Right lobe of liver (tissue), 6 donors: ENCODE data around the gene PDE1C. TPM values are rescaled to one million over a fixed set of nuclear protein-coding genes. Genes with fewer than 3 reads are reported as not detected.
"Not testable (repeated sequence)": the region's sequence is repeated elsewhere in the genome, so short reads cannot be mapped to it uniquely, and the experiment has no call there.

Experiments
- ATAC-seq, 4 donors: fragments of 200-7000 bp; cut with Tn5 transposase; one replicate each; pipeline ENCODE4 v1.9.1; 2020; ENCODE audit warnings: mild to moderate bottlenecking in 4 of 4, moderate library complexity in 4 of 4
- DNase-seq, 3 donors: peaks; one replicate each; pipeline ENCODE4 v3.0.0-alpha.2; 2020
- H3K27ac ChIP-seq, 3 donors: fragments of 200-600 bp; one replicate each; pipeline ENCODE4 v1.8.0; 2022
- H3K27me3 ChIP-seq, 2 donors: fragments of 200-600 bp; one replicate each; pipeline ENCODE4 v1.8.0; 2022
- H3K36me3 ChIP-seq, 4 donors: fragments of 200-600 bp; sonication (generic) in 1 of 4; one replicate each; pipeline versions ENCODE4 v1.5.1 to v1.8.0; 2017 to 2022; ENCODE audit warnings: control low read depth in 1 of 4
- H3K4me1 ChIP-seq, 4 donors: fragments of 200-600 bp; sonication (generic) in 1 of 4; one replicate each; pipeline versions ENCODE4 v1.5.1 to v1.8.0; 2017 to 2022; ENCODE audit warnings: control low read depth in 1 of 4
- H3K4me3 ChIP-seq, 3 donors: fragments of 200-600 bp; one replicate each; pipeline ENCODE4 v1.8.0; 2022
- H3K9me3 ChIP-seq, 4 donors: fragments of 200-600 bp; sonication (generic) in 1 of 4; one replicate each; pipeline versions ENCODE4 v1.5.1 to v1.8.0; 2017 to 2022; ENCODE audit warnings: control low read depth in 1 of 4
- CTCF ChIP-seq, 4 donors: fragments of 200-600 bp in 3 of 4; fragments of 450-650 bp in 1 of 4; IDR thresholded peaks; one replicate each; pipeline versions ENCODE4 v1.5.1 to v1.8.0; 2016 to 2022; ENCODE audit warnings: antibody characterized with exemption in 4 of 4, mild to moderate bottlenecking in 2 of 4
- POLR2A ChIP-seq: fragments of 450-650 bp; IDR thresholded peaks from one replicate; pipeline ENCODE4 v1.6.1; 2017; ENCODE audit warnings: antibody characterized with exemption, mild to moderate bottlenecking
- WGBS: methylation state at CpG from one replicate; pipeline ENCODE4 v1.1.6; 2018; ENCODE audit warnings: low coverage, low lambda C conversion rate; ENCODE audit not compliant: insufficient coverage; ENCODE audit errors: missing lambda C conversion rate; 5-methylcytosine and 5-hydroxymethylcytosine counted together
- intact Hi-C, 2 donors: fragments of 100-400 bp; cut with DNase I; formaldehyde crosslinking; loops; one replicate each; pipeline versions ENCODE4 v1.11.2 to v1.14.1; 2022
- total RNA-seq, 6 experiments: library from RNA; depleted of rRNA in 2 of 6; stranded (reverse); fragments of >200 nt in 2 of 6; fragmentation: NEBNext Ultra II Directional in 3 of 6; extraction: Animal tissue kit (Norgen Biotek cat#: 25700) in 3 of 6; gene quantifications; one replicate each; pipeline versions ENCODE4 v1.1.0 to v1.2.4, GENCODE V29; 2016 to 2023
- donor health status: DM: no; HTN: yes; CAD: no.
- donor health status: DM: no; HTN: no; CAD: no.
- donor health status: DM: no; HTN: no; CAD: no.
- donor health status: DM: no; HTN: yes; CAD: no.
- donor health status: DM: no; HTN: yes; CAD: no.

Gene PDE1C
- total RNA-seq, 6 experiments from 2014 or later: 0.02 TPM; not detected in 5

- Histone ChIP-seq H3K4me3 (no peak overlapping the region), H3K27ac (no peak overlapping the region), H3K36me3 (no peaks in the 10 kb centered on the region), H3K9me3 (no peaks in the 10 kb centered on the region), H3K27me3 (no peaks in the 10 kb centered on the region), H3K4me1 (no peaks in the 10 kb centered on the region)
- ATAC-seq: no peak
- WGBS: 41% methylated on average over 2 of the region's 2 CpGs
- intact Hi-C loops: no loop called here
- TF ChIP-seq POLR2A (no peak), CTCF (IDR thresholded peaks at IDR 0.05) (no peak)
- no peak for DNase-seq
These were observed 219.1 kb downstream of the PDE1C start for GRCh38 chr7:31851119-31851518.

GRCh38 chr7:31850601-31851000 is 219.6 kb downstream of the PDE1C start:
- ATAC-seq (no peak), DNase-seq (no peak)
- Histone ChIP-seq H3K27ac (no peak overlapping the region), H3K4me3 (no peak overlapping the region), H3K9me3 (no peaks in the 10 kb centered on the region), H3K36me3 (no peaks in the 10 kb centered on the region), H3K4me1 (no peaks in the 10 kb centered on the region), H3K27me3 (no peaks in the 10 kb centered on the region)
- WGBS: 60% methylated on average over 4 of the region's 4 CpGs
- intact Hi-C loops: no loop called here
- TF ChIP-seq CTCF (IDR thresholded peaks at IDR 0.05): no peak
- TF ChIP-seq POLR2A: no peak

- H3K27me3 ChIP-seq: no peaks in the 10 kb centered on the region
- no peak overlapping the region for H3K4me3 ChIP-seq
- no peak for TF ChIP-seq CTCF (IDR thresholded peaks at IDR 0.05)
- no peak for TF ChIP-seq POLR2A
- H3K27ac ChIP-seq: no peak overlapping the region
- ATAC-seq: no peak
- WGBS: 37% methylated on average over 3 of the region's 5 CpGs
- H3K36me3 ChIP-seq: no peaks in the 10 kb centered on the region
- no peak for DNase-seq
- H3K4me1 ChIP-seq: no peaks in the 10 kb centered on the region
- intact Hi-C loops: no loop called here
- H3K9me3 ChIP-seq: no peaks in the 10 kb centered on the region
These were observed 220.1 kb downstream of the PDE1C start for GRCh38 chr7:31850066-31850465.

- TF ChIP-seq POLR2A (no peak), CTCF (IDR thresholded peaks at IDR 0.05) (no peak)
- Histone ChIP-seq H3K4me1 (no peaks in the 10 kb centered on the region), H3K9me3 (no peaks in the 10 kb centered on the region), H3K36me3 (no peaks in the 10 kb centered on the region), H3K27me3 (no peaks in the 10 kb centered on the region), H3K27ac (no peak overlapping the region), H3K4me3 (no peak overlapping the region)
- ATAC-seq (no peak), DNase-seq (no peak)
- 29% methylated on average over 2 of the region's 4 CpGs for WGBS
- intact Hi-C loops: no loop called here
These were observed 234.7 kb downstream of the PDE1C start for GRCh38 chr7:31835471-31835870.

GRCh38 chr7:31833625-31834024 is 236.6 kb downstream of the PDE1C start:
- WGBS: 32% methylated on average over 3 of the region's 3 CpGs
- H3K27me3 ChIP-seq, H3K36me3 ChIP-seq, H3K4me3 ChIP-seq, intact Hi-C loops, H3K9me3 ChIP-seq, H3K4me1 ChIP-seq, DNase-seq, H3K27ac ChIP-seq, ATAC-seq: not testable (repeated sequence)
